Kidney capillary endothelial cell (primary cell): Measurements from ENCODE around the gene SERPINB3.
"Not testable (repeated sequence)": the region's sequence is repeated elsewhere in the genome, so short reads cannot be mapped to it uniquely, and the experiment has no call there.

ENCODE experiments used
- DNase-seq: peaks from one replicate; pipeline ENCODE4 v3.0.0-alpha.2; 2018; ENCODE audit warnings: low spot score

SERPINB3 gene

GRCh38 chr18:63646936-63647335, 14.8 kb downstream of the SERPINB3 start:
- no peak for DNase-seq

GRCh38 chr18:63644694-63645093, 17.0 kb downstream of the SERPINB3 start:
- not testable (repeated sequence) for DNase-seq

- not testable (repeated sequence) for DNase-seq
Observed at GRCh38 chr18:63644142-63644541, 17.6 kb downstream of the SERPINB3 start, which contains the start of gene SERPINB4. Gene SERPINB4, minus strand, starts transcription at chr18:63644256. Its CDS starts 679 bp downstream, at chr18:63643577.

- not testable (repeated sequence) for DNase-seq
Observed at GRCh38 chr18:63642668-63643356, 18.9 kb downstream of the SERPINB3 start.

- not testable (repeated sequence) for DNase-seq
Observed at GRCh38 chr18:63641157-63641680, 20.5 kb downstream of the SERPINB3 start.

- no peak for DNase-seq
Observed at GRCh38 chr18:63637703-63638102, 24.0 kb downstream of the SERPINB3 start.

- no peak for DNase-seq
Observed at GRCh38 chr18:63627819-63628218, 33.9 kb downstream of the SERPINB3 start.

GRCh38 chr18:63626431-63626830, 35.3 kb downstream of the SERPINB3 start:
- DNase-seq, result no peak

- DNase-seq, result no peak
Observed at GRCh38 chr18:63624863-63625262, 36.8 kb downstream of the SERPINB3 start.

GRCh38 chr18:63619661-63620060, 42.0 kb downstream of the SERPINB3 start:
- no peak for DNase-seq

- no peak for DNase-seq
Observed at GRCh38 chr18:63617915-63618234, 43.8 kb downstream of the SERPINB3 start.

- DNase-seq, result no peak
Observed at GRCh38 chr18:63617049-63617914, 44.4 kb downstream of the SERPINB3 start.

GRCh38 chr18:63613420-63613819, 48.3 kb downstream of the SERPINB3 start:
- no peak for DNase-seq

GRCh38 chr18:63606526-63606925, 55.2 kb downstream of the SERPINB3 start:
- DNase-seq, result no peak
